Lung (tissue), 12 donors: ENCODE measurements around the gene C21orf58. TPM values are rescaled to one million over a fixed set of nuclear protein-coding genes. Genes with fewer than 3 reads are reported as not detected.

Experiments
- ATAC-seq: fragments of 200-7000 bp; cut with Tn5 transposase; one replicate; pipeline ENCODE4 v1.9.1; 2020; ENCODE audit warnings: moderate number of reproducible peaks; ENCODE audit not compliant: insufficient read depth, low FRiP score
- DNase-seq, 3 donors: peaks; one replicate each; pipeline ENCODE4 v3.0.0-alpha.2; 2013 to 2017
- H3K27ac ChIP-seq, 2 donors: one replicate each; pipeline ENCODE4 v1.5.1; 2013; ENCODE audit warnings: mild to moderate bottlenecking in 2 of 2, moderate library complexity in 2 of 2, control low read depth in 1 of 2, inconsistent platforms in 1 of 2, low read depth in 1 of 2, low read length in 1 of 2
- H3K27me3 ChIP-seq, 3 donors: one replicate each; pipeline ENCODE4 v1.5.1; 2013; ENCODE audit warnings: low read length in 2 of 3; ENCODE audit not compliant: control insufficient read depth in 3 of 3, insufficient read depth in 3 of 3
- H3K36me3 ChIP-seq, 4 donors: one replicate each; pipeline ENCODE4 v1.5.1; 2013; ENCODE audit warnings: low read length in 4 of 4, mild to moderate bottlenecking in 1 of 4, moderate library complexity in 1 of 4; ENCODE audit not compliant: control insufficient read depth in 4 of 4, insufficient read depth in 4 of 4
- H3K4me1 ChIP-seq, 5 donors: one replicate each; pipeline ENCODE4 v1.5.1; 2013; ENCODE audit warnings: low read length in 5 of 5, mild to moderate bottlenecking in 2 of 5, moderate library complexity in 1 of 5; ENCODE audit not compliant: control insufficient read depth in 5 of 5, insufficient read depth in 5 of 5
- H3K4me3 ChIP-seq: one replicate; pipeline ENCODE4 v1.5.1; 2013; ENCODE audit warnings: mild to moderate bottlenecking, control low read depth, moderate library complexity
- H3K9ac ChIP-seq, 2 donors: one replicate each; pipeline ENCODE4 v1.5.1; 2013; ENCODE audit warnings: low read length in 2 of 2, control low read depth in 1 of 2; ENCODE audit not compliant: insufficient read depth in 1 of 2
- H3K9me3 ChIP-seq, 4 donors: one replicate each; pipeline ENCODE4 v1.5.1; 2013; ENCODE audit warnings: low read length in 3 of 4, mild to moderate bottlenecking in 1 of 4, moderate library complexity in 1 of 4; ENCODE audit not compliant: control insufficient read depth in 4 of 4, insufficient read depth in 3 of 4
- CTCF ChIP-seq: IDR thresholded peaks from 2 replicates; pipeline ENCODE4 v1.5.1; 2012; ENCODE audit warnings: mild to moderate bottlenecking; ENCODE audit errors: control extremely low read depth, extremely low read depth
- WGBS, 2 donors: extraction: QIAGEN DNeasy Blood & Tissue Kit; methylation state at CpG; one replicate each; pipeline ENCODE4 v1.1.7; 2013; 5-methylcytosine and 5-hydroxymethylcytosine counted together
- polyA plus RNA-seq, 2 donors: library from polyadenylated mRNA; stranded (reverse); fragments of 200-250 nt; gene quantifications; one replicate each; pipeline ENCODE4 v1.2.1, GENCODE V29; 2013
- total RNA-seq, 2 donors: library from RNA; depleted of rRNA in 1 of 2; stranded (reverse); fragments of >200 nt in 1 of 2; gene quantifications; one replicate each; pipeline ENCODE4 v1.2.1, GENCODE V29; 2014 to 2021
- donor health status: control.
- donor health status: control.
- donor health status: Bipolar disorder and iron deficiency.
- donor health status: healthy.
- donor health status: DM: yes; HTN: yes; CAD: no.

Gene C21orf58
- total and polyA plus RNA-seq, 4 donors: 4.8 to 20.8 (median 8.9) TPM

GRCh38 chr21:46354046-46354445 is 30.4 kb upstream of the C21orf58 start:
- 94 to 96% methylated on average over 16 of the region's 16 CpGs for WGBS, 2 donors
- no peak for ATAC-seq
- H3K9ac ChIP-seq: no peak overlapping the region

GRCh38 chr21:46352913-46353312 is 29.2 kb upstream of the C21orf58 start:
- H3K36me3 ChIP-seq: peaks cover 15 to 76% (median 34%) of the 10 kb centered on the region in 4 donors
- H3K9me3 ChIP-seq: no peaks in the 10 kb centered on the region
- no peak overlapping the region for H3K4me3 ChIP-seq

More at GRCh38 chr21:46354046-46354445, 30.4 kb upstream of the C21orf58 start:
- no peak for DNase-seq
- Histone ChIP-seq H3K36me3 (peaks cover 14 to 74% (median 34%) of the 10 kb centered on the region in 4 donors), H3K4me3 (no peak overlapping the region), H3K27ac (no peak overlapping the region), H3K4me1 (no peaks in the 10 kb centered on the region), H3K27me3 (no peaks in the 10 kb centered on the region), H3K9me3 (no peaks in the 10 kb centered on the region)
- TF ChIP-seq CTCF: no peak

GRCh38 chr21:46352164-46352515 is 28.5 kb upstream of the C21orf58 start:
- Histone ChIP-seq H3K36me3 (peaks cover 15 to 73% (median 36%) of the 10 kb centered on the region in 4 donors), H3K4me3 (no peak overlapping the region), H3K4me1 (no peaks in the 10 kb centered on the region), H3K9me3 (no peaks in the 10 kb centered on the region), H3K27me3 (no peaks in the 10 kb centered on the region), H3K27ac (no peak overlapping the region), H3K9ac (no peak overlapping the region)
- WGBS, 2 donors: 91 to 95% methylated on average over 11 of the region's 11 CpGs
- TF ChIP-seq CTCF: no peak
- ATAC-seq (no peak), DNase-seq (no peak)

More at GRCh38 chr21:46352913-46353312, 29.2 kb upstream of the C21orf58 start:
- H3K4me1 ChIP-seq: no peaks in the 10 kb centered on the region
- no peak overlapping the region for H3K9ac ChIP-seq
- 94% methylated on average over 14 of the region's 14 CpGs for WGBS, 2 donors
- TF ChIP-seq CTCF: no peak
- H3K27me3 ChIP-seq: no peaks in the 10 kb centered on the region
- H3K27ac ChIP-seq: no peak overlapping the region
- DNase-seq (no peak), ATAC-seq (no peak)

- 88 to 97% methylated on average over 11 of the region's 11 CpGs for WGBS, 2 donors
- Histone ChIP-seq H3K9ac (no peak overlapping the region), H3K9me3 (no peaks in the 10 kb centered on the region), H3K27ac (no peak overlapping the region), H3K4me1 (no peaks in the 10 kb centered on the region), H3K36me3 (peaks cover 15 to 74% (median 37%) of the 10 kb centered on the region in 4 donors), H3K27me3 (no peaks in the 10 kb centered on the region), H3K4me3 (no peak overlapping the region)
- ATAC-seq (no peak), DNase-seq (peak in 2 of 3 donors; percentile 14 to 43)
- no peak for TF ChIP-seq CTCF
These were observed 27.9 kb upstream of the C21orf58 start for GRCh38 chr21:46351476-46352163.
